Bone marrow (tissue), 2 donors: Measurements from ENCODE around the gene PSAPL1.

Experiments
- DNase-seq, 2 donors: peaks; one replicate each; lab custom pipeline; 2025; lab: John Stamatoyannopoulos, UW

The PSAPL1 gene

GRCh38 chr4:7381890-7382633 lies 52.7 kb downstream of the PSAPL1 start:
- DNase-seq, result no peak

GRCh38 chr4:7381221-7381889 lies 53.4 kb downstream of the PSAPL1 start:
- DNase-seq, result no peak
